Endothelial cell of umbilical vein (primary cell): ENCODE results near the gene RPS19BP1. TPM values are rescaled to one million over a fixed set of nuclear protein-coding genes. Genes with fewer than 3 reads are reported as not detected.

Experiments used
- BruUV-seq: library from RNA; stranded (reverse); fragments of 400-500 nt; replicated peaks from 2 replicates; lab custom pipeline; 2021; lab: Mats Ljungman, UMichigan
- CTCF ChIA-PET: fragments of 300-600, 350-600 bp; sonication (Branson Sonifier 250); formaldehyde crosslinking; loops from one replicate; lab custom pipeline; 2021; ENCODE audit warnings: antibody characterized with exemption, inconsistent platforms; lab: Charles Lee
- POLR2A ChIA-PET: fragments of 300-600, 350-600 bp; sonication (Branson Sonifier 250); formaldehyde crosslinking; loops from one replicate; lab custom pipeline; 2021; ENCODE audit warnings: antibody characterized with exemption, inconsistent platforms; lab: Charles Lee
- DNase-seq: peaks from one replicate; pipeline ENCODE4 v3.0.0-alpha.2; 2011; ENCODE audit warnings: low read depth, low spot score
- FAIRE-seq: peaks from 2 replicates; lab custom pipeline; 2011; peaks lifted over from hg19 to GRCh38; lab: Jason Lieb, UNC
- H2AFZ ChIP-seq: 2 replicates; pipeline ENCODE4 v1.6.0; 2012; ENCODE audit warnings: low read depth, low read length, control low read depth, inconsistent platforms
- H3K27ac ChIP-seq: 2 replicates; pipeline ENCODE4 v1.5.1; 2011; ENCODE audit warnings: low read depth, mild to moderate bottlenecking, control low read depth, low read length, moderate library complexity; ENCODE audit not compliant: insufficient read depth
- H3K27me3 ChIP-seq, 2 experiments: 2 replicates each; pipeline versions ENCODE4 v1.6.0 to v1.6.1; 2011; ENCODE audit warnings: low read length in 2 of 2, mixed read lengths in 1 of 2; ENCODE audit not compliant: control insufficient read depth in 2 of 2, insufficient read depth in 2 of 2
- H3K36me3 ChIP-seq, 2 experiments: 2 replicates in 1 of 2; 3 replicates in 1 of 2; pipeline ENCODE4 v1.5.1; 2011; ENCODE audit warnings: low read length in 2 of 2, mild to moderate bottlenecking in 1 of 2, moderate library complexity in 1 of 2; ENCODE audit not compliant: control insufficient read depth in 2 of 2, insufficient read depth in 2 of 2; ENCODE audit errors: extremely low read depth in 1 of 2
- H3K4me1 ChIP-seq: 3 replicates; pipeline ENCODE4 v1.5.1; 2011; ENCODE audit warnings: mild to moderate bottlenecking, low read length; ENCODE audit not compliant: control insufficient read depth, insufficient read depth; ENCODE audit errors: extremely low read depth
- H3K4me2 ChIP-seq: 2 replicates; pipeline ENCODE4 v1.6.1; 2011; ENCODE audit warnings: low read length, control low read depth, mixed read lengths; ENCODE audit not compliant: insufficient read depth
- H3K4me3 ChIP-seq, 3 experiments: fragments of 200-600 bp in 1 of 3; sonication (generic), shearing (Covaris generic) in 1 of 3; replicated peaks in 1 of 3; 2 replicates each; pipeline ENCODE4 v1.5.1; 2011 to 2016; ENCODE audit warnings: control low read depth in 3 of 3, low read length in 3 of 3, mild to moderate bottlenecking in 2 of 3, inconsistent platforms in 1 of 3, low read depth in 1 of 3, moderate library complexity in 1 of 3; ENCODE audit not compliant: insufficient read depth in 1 of 3
- H3K79me2 ChIP-seq: 2 replicates; pipeline ENCODE4 v1.6.0; 2012; ENCODE audit warnings: low read length, inconsistent platforms; ENCODE audit not compliant: control insufficient read depth, insufficient read depth
- H3K9ac ChIP-seq: replicated peaks from 2 replicates; pipeline ENCODE3; 2011; ENCODE audit warnings: low read length, control low read depth; ENCODE audit not compliant: insufficient read depth; ENCODE audit errors: extremely low read depth
- H3K9me1 ChIP-seq: replicated peaks from 3 replicates; pipeline ENCODE4 v1.6.0; 2011; ENCODE audit warnings: mild to moderate bottlenecking, low read length; ENCODE audit not compliant: control insufficient read depth, insufficient read depth; ENCODE audit errors: extremely low read depth
- H3K9me3 ChIP-seq: replicated peaks from 2 replicates; pipeline ENCODE4 v1.5.1; 2012; ENCODE audit warnings: low read length, inconsistent platforms; ENCODE audit not compliant: control insufficient read depth, insufficient read depth
- H4K20me1 ChIP-seq: replicated peaks from 2 replicates; pipeline ENCODE3; 2011; ENCODE audit warnings: mild to moderate bottlenecking, low read length; ENCODE audit not compliant: control insufficient read depth, insufficient read depth; ENCODE audit errors: extremely low read depth
- CTCF ChIP-seq, 2 donors: IDR thresholded peaks; 1 replicate in 1 of 2; 2 replicates in 1 of 2; pipeline ENCODE4 v1.5.1; 2011; ENCODE audit warnings: low read length in 2 of 2, mild to moderate bottlenecking in 2 of 2, moderate library complexity in 2 of 2, control low read depth in 1 of 2, inconsistent platforms in 1 of 2, low read depth in 1 of 2; ENCODE audit not compliant: insufficient read depth in 1 of 2; ENCODE audit errors: extremely low read depth in 1 of 2
- EZH2 ChIP-seq: IDR thresholded peaks from 2 replicates; pipeline ENCODE4 v1.6.1; 2012; ENCODE audit warnings: borderline replicate concordance, low read depth, mild to moderate bottlenecking, moderate library complexity, low read length, inconsistent platforms; ENCODE audit not compliant: severe bottlenecking
- FOS ChIP-seq: IDR thresholded peaks from 2 replicates; pipeline ENCODE4 v1.6.1; 2011; ENCODE audit warnings: mild to moderate bottlenecking, low read length, moderate library complexity, borderline replicate concordance; ENCODE audit not compliant: insufficient read depth
- GATA2 ChIP-seq: IDR thresholded peaks from 2 replicates; pipeline ENCODE4 v1.7.0; 2011; ENCODE audit warnings: low read depth, mild to moderate bottlenecking, moderate library complexity, mixed read lengths, low read length; ENCODE audit not compliant: insufficient read length, insufficient read depth
- JUN ChIP-seq: IDR thresholded peaks from 2 replicates; pipeline ENCODE4 v1.6.1; 2011; ENCODE audit warnings: borderline replicate concordance, low read depth; ENCODE audit not compliant: insufficient read length, insufficient read depth
- MAX ChIP-seq: IDR thresholded peaks from 2 replicates; pipeline ENCODE4 v1.6.1; 2011; ENCODE audit not compliant: insufficient read depth, insufficient read length
- MYC ChIP-seq: IDR thresholded peaks from one replicate; pipeline ENCODE4 v1.6.1; 2011; ENCODE audit warnings: mild to moderate bottlenecking, low read depth, low read length
- POLR2A ChIP-seq: IDR thresholded peaks from 2 replicates; pipeline ENCODE4 v1.6.1; 2012; ENCODE audit warnings: low read depth, mild to moderate bottlenecking, control low read depth, low read length
- POLR2AphosphoS5 ChIP-seq: IDR thresholded peaks from 2 replicates; pipeline ENCODE4 v1.6.1; 2012; ENCODE audit warnings: low read depth, mild to moderate bottlenecking, control low read depth, low read length, moderate library complexity; ENCODE audit not compliant: insufficient read depth
- dilution Hi-C: fragments of 300-500 bp; cut with MboI; formaldehyde crosslinking; loops from one replicate; pipeline ENCODE4 v1.15.0; 2019; ENCODE audit warnings: low sequenced_read_pairs; ENCODE audit not compliant: extremely low pct_ligation_motif_present
- intact Hi-C: fragments of 100-400 bp; cut with micrococcal nuclease; formaldehyde crosslinking; loops from one replicate; pipeline ENCODE4 v1.10.0; 2022
- polyA plus RNA-seq, 4 experiments: library from polyadenylated mRNA; depleted of rRNA in 3 of 4; stranded (reverse) in 3 of 4; unstranded in 1 of 4; fragments of >200 nt; gene quantifications; 2 replicates each; pipeline versions ENCODE4 v1.2.1 to v1.2.3, GENCODE V29; 2011 to 2012; ENCODE audit warnings: missing spikeins in 1 of 4
- total RNA-seq: library from RNA; stranded (reverse); gene quantifications from 2 replicates; pipeline ENCODE4 v1.2.3, GENCODE V29; 2021

RPS19BP1 gene
- total and polyA plus RNA-seq, 2 donors (not counting 3 experiments of a cell fraction or from before 2014, with no cell fraction given): 66.6 to 84.3 TPM

- BruUV-seq: no TSS peak
- no peak overlapping the region for H3K27ac ChIP-seq
- no peaks in the 10 kb centered on the region for H3K9me1 ChIP-seq
- DNase-seq (no peak), FAIRE-seq (no peak)
- H2AFZ ChIP-seq: no peak overlapping the region
- no peaks in the 10 kb centered on the region for H4K20me1 ChIP-seq
- H3K4me2 ChIP-seq: no peak overlapping the region
- CTCF ChIA-PET: interaction anchor here (1.0 to 2.4 kb wide), 5 partner anchors 16 to 377 kb away, joined by 4 to 13 read pairs (median 5); no protein-coding TSS in a partner anchor
- no peaks in the 10 kb centered on the region for H3K4me1 ChIP-seq
- POLR2A ChIA-PET: no interaction called here
- intact Hi-C loops (no loop called here), dilution Hi-C loops (no loop called here)
- H3K4me3 ChIP-seq: no peak overlapping the region
- peaks cover 28 to 37% of the 10 kb centered on the region in 2 experiments for H3K36me3 ChIP-seq
- no peak overlapping the region for H3K9ac ChIP-seq
- no peaks in the 10 kb centered on the region for H3K9me3 ChIP-seq
- no peaks in the 10 kb centered on the region for H3K27me3 ChIP-seq
- peaks cover 24% of the 10 kb centered on the region for H3K79me2 ChIP-seq
- TF ChIP-seq MYC (no peak), POLR2A (no peak), POLR2AphosphoS5 (no peak), JUN (no peak), GATA2 (no peak), MAX (no peak), CTCF (IDR thresholded peaks at IDR 0.05; ENCODE audit: extremely low read depth in 1 of 2, insufficient read depth in 1 of 2, low read depth in 1 of 2, low read length in 2 of 2) (no peak), FOS (no peak), EZH2 (no peak)
Measured at GRCh38 chr22:39512026-39512425, 20.5 kb downstream of the RPS19BP1 start.
